T1000 (cell line): ENCODE measurements around the gene STAC.
"Not testable (repeated sequence)": the region's sequence is repeated elsewhere in the genome, so short reads cannot be mapped to it uniquely, and the experiment has no call there.

Experiments
- DNase-seq: peaks from one replicate; lab custom pipeline; 2025; ENCODE audit warnings: mixed read lengths; lab: John Stamatoyannopoulos, UW

Gene STAC

DNA sequence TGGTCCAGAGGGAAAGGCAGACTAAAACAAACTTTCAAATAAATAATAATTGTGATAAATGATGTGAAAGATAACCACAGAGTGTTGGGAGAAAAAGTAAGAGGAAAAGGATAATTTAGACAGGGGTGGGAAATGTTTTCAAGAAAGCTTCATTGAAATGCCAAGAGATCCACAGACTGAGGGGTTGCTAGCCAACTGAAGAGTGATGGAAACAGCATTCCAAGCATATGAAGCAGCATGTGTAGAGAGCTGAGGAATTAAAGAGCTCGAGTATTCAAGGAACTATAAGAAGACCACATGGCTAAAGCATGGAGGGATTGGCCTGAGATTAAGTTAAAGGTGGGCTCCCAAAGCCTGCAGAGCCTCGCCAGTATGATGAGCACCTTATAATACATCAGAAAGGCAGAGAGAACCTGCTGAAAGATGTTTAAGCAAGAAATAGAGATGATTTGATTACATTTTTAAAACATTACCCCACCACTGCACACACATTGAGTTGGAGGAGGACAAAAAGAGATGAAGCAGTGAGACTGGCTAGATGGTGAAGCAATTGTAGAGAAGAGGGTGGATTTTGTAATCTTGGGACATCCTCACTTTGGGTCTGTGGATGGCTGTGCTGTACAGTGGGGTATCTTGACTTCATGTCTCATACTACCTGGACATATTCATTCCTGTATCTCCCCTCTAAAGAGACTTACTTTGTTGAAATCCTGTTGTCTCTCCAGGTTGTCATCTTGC is 100.8 kb downstream of the STAC start:
- DNase-seq: no peak

DNA sequence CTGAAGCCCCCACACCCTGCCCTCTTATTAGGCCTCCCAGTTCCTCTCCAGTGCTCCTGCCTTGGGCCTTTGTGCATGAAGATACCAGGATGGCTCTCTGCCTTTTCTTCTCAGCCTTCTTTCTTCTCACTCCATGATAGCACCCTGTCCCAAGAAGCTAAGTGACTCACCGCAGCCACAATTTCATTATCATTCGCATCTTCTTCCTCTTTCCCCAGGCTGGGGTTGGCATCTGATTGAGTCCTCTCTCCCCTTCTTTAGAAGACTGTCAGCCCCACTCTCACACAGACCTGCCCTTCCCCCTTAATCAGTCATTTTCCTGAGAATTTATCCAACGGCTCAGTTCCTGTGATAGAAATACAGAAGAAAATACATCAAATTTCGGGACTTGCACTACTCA is 102.0 kb downstream of the STAC start:
- DNase-seq: no peak

DNA sequence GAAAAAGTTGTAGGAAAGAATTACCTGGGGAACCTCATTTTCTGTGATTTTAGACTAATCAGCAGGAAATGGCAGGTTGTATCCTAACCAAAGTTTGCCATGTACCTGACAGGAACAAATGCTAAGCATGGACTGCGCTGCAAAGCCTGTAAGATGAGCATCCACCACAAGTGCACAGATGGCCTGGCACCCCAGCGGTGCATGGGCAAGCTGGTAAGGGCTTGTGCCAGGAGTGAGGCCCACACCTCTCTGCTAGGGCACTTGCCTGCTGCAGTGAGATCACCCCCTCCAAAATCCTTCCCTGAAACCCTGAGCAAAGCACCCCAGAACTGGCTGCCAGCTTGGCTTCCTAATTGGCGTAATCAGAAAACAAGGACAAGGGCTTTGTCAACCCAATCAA is 102.6 kb downstream of the STAC start:
- DNase-seq: no peak

- no peak for DNase-seq
Observed at GRCh38 chr3:36483709-36484108, 103.4 kb downstream of the STAC start.

DNA sequence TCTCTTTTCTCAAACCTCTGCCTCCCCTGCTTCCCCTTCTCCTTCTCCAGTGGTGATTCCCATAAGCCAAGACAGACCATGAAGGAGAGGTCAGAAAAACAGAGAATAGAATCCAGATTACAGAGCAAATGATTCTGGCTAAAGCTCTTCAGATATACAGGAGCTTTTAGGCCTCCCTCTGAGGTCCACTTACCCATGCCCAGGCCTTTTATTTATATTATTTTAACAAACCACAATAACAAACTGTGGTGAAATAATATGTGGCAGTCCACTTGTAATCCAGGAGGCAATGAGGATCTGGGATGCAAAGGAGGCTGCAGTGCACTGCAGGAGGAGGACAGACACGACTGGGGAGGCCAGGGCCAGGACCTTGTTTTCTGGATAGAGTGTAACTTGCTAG is 104.1 kb downstream of the STAC start:
- no peak for DNase-seq

DNA sequence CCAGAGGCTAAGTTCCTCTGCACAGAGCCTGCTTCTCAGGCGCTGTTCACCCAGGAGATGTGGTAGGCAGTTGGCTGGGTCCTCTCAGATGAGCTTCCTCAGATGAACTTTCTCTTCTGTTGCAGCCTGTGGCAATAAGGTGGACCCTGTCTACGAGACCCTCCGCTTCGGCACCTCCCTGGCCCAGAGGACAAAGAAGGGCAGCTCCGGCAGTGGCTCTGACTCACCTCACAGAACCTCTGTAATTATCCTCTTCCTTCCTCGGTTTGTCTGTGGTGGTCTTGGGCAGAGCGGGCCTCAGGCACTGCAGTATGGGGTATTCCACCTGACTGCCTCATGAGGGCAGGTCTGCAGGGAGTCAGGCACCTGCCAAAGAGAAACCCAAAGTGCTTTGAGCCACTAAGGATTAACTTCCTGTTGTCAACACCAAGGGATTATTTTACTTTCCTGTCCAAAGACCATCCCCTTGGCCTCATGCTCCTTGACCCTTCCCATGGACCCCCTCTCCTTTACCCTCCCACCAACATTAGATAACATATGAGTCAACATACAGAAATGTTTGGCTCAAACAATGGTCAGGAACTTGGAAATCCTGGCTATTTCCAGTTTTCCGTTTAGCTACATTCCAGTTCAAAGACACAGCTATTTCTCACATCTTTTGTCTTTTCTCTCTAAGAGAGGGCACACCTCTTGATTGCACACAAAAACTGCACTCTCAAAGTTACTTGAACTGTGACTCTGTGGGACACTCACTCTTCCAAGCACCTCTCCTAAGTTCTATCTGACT is 105.9 kb downstream of the STAC start:
- DNase-seq: no peak

DNA sequence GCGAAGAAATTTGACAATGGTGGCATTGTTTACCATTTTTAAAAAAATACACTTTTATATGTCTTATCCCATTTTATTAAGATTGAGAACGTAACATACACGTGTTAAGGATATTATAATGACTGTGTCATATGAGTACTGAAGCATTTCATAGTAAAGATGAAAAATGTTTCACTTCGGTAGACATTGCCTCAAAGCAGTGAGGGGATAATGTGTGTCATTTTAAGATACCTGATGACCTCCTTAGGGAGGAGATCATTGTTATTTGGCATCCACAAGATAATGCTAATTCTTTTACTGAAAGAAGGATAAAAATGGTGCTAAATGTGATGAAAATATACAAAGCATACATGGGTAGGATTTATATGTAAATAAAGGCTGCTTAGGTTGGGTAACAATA is 107.3 kb downstream of the STAC start:
- DNase-seq: no peak

- DNase-seq: no peak
Observed at GRCh38 chr3:36488077-36488789, 107.9 kb downstream of the STAC start.

GRCh38 chr3:36489101-36489500 is 108.8 kb downstream of the STAC start:
- DNase-seq: no peak

GRCh38 chr3:36489679-36490425 is 109.5 kb downstream of the STAC start:
- no peak for DNase-seq

DNA sequence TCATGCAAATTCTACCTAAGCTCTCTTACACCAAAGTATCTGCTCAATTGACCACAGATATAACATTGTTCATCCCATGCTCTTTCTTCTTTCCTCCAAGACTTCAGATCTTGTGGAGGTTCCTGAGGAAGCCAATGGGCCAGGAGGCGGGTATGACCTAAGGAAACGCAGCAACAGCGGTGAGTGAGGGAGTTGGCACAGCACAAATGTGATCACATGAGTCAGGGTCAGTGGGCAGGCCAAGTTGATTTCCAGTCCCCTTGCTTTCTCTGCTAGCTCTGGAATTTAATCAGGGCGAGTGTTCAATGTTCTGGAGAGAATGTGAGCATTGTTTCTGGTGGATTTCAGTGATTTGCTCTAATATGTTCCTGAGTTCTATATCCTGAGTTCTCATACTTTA is 112.7 kb downstream of the STAC start:
- DNase-seq: no peak

DNA sequence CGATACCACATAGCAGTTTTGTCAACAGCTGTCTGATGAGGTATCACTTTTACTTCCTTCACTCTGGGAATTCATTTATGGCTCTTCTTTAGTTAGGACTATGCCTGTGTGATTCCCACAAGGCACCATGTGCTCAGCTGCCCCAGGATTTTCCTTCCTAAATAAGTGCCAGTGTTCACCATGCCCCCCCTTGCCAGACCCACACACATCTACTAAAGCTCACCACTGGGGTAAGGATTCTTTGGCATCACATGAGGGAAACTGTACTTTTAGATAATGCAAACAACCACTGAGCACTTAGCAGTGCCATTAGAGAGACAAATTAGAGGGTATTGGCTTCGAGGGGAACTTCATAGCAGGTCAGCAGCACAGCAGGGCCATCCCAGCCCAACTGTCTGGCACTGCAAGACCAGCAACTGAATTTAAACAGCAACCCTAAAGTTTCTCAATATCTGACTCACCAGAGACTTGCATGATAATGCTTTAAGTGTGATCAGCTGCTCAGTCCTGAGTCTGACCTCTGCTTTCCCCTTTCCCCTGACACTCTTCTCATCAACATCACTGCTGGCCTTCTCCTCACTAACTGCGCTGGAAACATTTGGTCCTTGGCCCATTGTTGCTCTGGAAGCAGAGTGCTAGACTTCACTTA is 114.3 kb downstream of the STAC start:
- no peak for DNase-seq

DNA sequence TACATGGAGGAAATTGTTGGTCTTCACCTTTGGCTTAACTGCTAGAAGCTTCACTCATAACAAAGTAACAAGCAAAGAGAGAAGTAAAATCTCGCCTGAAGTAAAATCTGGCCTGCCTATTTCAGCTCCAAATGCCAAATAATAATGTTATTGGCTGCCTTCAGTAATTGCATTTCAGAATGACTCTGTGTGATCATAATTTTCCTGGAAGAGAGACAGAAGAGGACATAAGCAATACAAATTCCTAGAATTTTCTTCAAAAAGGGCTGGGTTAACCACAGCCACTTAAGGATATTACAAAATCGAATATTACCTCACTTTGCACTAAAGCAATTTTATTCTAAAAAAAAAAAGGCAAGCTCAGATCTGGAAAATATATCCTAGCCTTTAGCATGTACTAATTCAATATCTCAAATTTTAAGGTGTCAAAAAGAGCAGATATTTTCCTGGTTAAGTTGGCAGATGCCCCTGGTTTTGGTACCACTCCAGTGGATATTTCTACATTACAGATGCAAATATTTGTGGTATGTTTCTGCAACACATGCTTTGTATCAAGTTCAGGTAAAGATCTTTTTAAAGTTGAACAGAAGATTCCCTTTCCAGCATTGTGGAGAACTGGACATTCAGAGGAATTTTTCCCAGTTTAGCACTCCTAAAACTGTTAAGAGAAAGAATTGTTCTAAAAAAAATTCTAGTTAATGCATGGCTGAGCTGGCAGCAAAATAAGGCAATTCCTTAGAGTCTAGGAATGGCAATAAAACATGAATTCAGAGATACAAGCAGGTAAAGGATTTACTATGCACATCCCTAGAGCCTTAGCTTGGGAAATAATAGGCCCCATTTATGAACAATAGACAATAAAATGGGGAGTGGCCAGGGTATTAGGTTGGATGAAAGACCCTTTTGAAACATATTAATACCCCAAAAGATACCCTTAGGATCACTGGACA is 116.7 kb downstream of the STAC start:
- DNase-seq: no peak

DNA sequence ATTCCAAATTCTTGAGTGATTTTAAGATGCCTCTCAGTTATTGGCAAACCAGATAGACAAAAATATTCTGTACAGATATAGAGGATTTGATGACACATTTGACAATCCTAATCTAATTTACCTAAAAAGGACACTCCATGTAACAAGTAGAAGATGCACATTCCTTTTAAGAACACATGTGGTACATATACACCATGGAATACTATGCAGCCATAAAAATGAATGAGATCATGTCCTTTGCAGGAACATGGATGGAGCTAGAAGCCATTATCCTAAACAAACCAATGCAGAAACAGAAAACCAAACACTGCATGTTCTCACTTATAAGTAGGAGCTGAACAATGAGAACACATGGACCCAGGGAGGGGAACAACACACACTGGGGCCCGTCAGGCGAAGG is 119.7 kb downstream of the STAC start:
- DNase-seq: not testable (repeated sequence)

GRCh38 chr3:36501616-36502015 is 121.3 kb downstream of the STAC start:
- no peak for DNase-seq

- DNase-seq: no peak
Observed at GRCh38 chr3:36505393-36505792, 125.1 kb downstream of the STAC start.

GRCh38 chr3:36511791-36512486 is 131.6 kb downstream of the STAC start:
- DNase-seq: no peak

DNA sequence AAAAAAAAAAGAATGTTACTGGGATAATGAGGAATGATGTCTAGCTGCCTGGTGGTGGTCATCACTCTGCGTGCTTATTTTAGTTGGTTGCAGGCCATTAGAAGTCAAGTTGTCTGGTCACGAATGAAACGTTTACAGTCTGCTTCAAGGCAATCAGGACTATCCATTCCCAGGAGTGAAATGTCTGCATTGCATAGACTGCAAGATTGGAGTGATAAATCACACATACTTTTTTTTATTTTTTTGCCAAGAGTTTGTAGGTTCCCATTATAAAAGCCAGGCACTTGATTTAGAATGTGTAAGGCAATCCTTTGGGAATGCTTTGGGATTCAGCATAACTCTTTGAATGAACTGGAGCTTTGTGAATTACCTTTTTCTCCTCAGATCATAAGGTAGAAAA is 132.3 kb downstream of the STAC start:
- DNase-seq: no peak

DNA sequence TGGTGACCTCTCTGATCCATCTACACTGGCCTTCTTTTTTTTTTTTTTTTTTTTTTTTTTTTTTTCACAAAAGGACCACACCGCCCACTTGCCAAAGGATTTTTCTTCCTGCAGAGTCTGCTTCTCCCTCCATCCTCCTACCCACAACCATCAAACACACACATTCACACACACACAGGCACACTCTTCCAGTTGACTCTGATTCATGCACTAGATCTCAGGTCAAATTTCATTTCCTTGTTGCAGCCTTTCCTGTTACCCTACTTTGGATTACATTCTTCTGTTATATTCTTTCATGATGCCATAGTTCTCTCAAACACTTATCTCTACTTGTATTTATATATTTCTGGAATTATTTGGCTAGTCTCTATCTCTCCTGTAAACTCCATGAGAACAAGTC is 133.9 kb downstream of the STAC start:
- no peak for DNase-seq

DNA sequence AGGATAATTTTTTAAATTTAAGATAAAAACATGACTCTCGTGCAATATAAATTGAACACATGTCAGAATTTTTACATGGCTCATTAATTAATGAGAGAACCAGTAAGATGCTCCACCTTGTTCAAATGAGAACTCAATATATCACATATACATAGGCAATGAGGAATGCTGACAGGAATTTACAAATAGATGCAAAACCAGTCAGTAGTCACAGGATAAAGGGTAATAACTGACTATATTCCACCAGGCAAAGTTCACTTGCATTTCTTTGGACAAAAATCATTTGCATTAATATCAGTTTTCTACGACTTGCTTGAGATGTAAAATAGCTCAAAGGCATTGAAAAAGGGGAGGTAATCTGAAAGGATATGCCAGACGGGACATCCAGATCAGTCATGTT is 139.4 kb downstream of the STAC start:
- DNase-seq: no peak
